HCT116 (cell line): Measurements from ENCODE around the gene CDAN1. TPM values are rescaled to one million over a fixed set of nuclear protein-coding genes. Genes with fewer than 3 reads are reported as not detected.

ENCODE experiments used
- ATAC-seq: fragments of 200-7000 bp; cut with Tn5 transposase; 2 replicates; pipeline ENCODE4 v1.9.1; 2020; ENCODE audit warnings: mild to moderate bottlenecking, moderate library complexity
- BruUV-seq: library from RNA; stranded (reverse); fragments of 400-500 nt; replicated peaks from 2 replicates; lab custom pipeline; 2021; lab: Mats Ljungman, UMichigan
- CTCF ChIA-PET: fragments of 300-600 bp; sonication (Branson Sonifier 250); formaldehyde crosslinking; loops from one replicate; lab custom pipeline; 2021; ENCODE audit warnings: antibody characterized with exemption; lab: Charles Lee
- POLR2A ChIA-PET: fragments of 300-600, 350-600 bp; sonication (Branson Sonifier 250); formaldehyde crosslinking; loops from one replicate; lab custom pipeline; 2021; ENCODE audit warnings: antibody characterized with exemption; lab: Charles Lee
- RAD21 ChIA-PET, 2 experiments: fragments of 300-600 bp; sonication (Branson Sonifier 250); formaldehyde crosslinking; loops; one replicate each; lab custom pipeline; 2023; ENCODE audit warnings: low total read pairs in 2 of 2; ENCODE audit not compliant: uncharacterized antibody in 2 of 2, unreplicated experiment in 2 of 2, low non-redundant PET in 1 of 2; lab: Charles Lee
- DNase-seq: peaks from one replicate; pipeline ENCODE4 v3.0.0-alpha.2; 2010; ENCODE audit warnings: low read depth, low spot score
- H2AFZ ChIP-seq: fragments of 200-600 bp; shearing (Covaris generic), sonication (generic); 2 replicates; pipeline ENCODE4 v1.6.1; 2017; ENCODE audit warnings: low read depth, mixed run types, mixed read lengths, antibody characterized with exemption, low read length; ENCODE audit not compliant: poor library complexity, severe bottlenecking
- H3K27ac ChIP-seq: 2 replicates; pipeline ENCODE4 v1.5.1; 2012; ENCODE audit warnings: low read depth, low read length
- H3K27me3 ChIP-seq: fragments of 200-600 bp; sonication (generic); 2 replicates; pipeline ENCODE4 v1.6.1; 2016; ENCODE audit warnings: mixed run types, low read length, mixed read lengths; ENCODE audit not compliant: insufficient read depth
- H3K36me3 ChIP-seq, 2 experiments: fragments of 200-500 bp in 1 of 2; fragments of 200-600 bp in 1 of 2; sonication (Bioruptor generic) in 1 of 2; sonication (generic) in 1 of 2; 2 replicates each; pipeline versions ENCODE4 v1.5.1 to v1.6.1; 2014 to 2016; ENCODE audit warnings: low read length in 2 of 2, inconsistent platforms in 1 of 2, mixed read lengths in 1 of 2, mixed run types in 1 of 2; ENCODE audit not compliant: insufficient read depth in 2 of 2, control insufficient read depth in 1 of 2
- H3K4me1 ChIP-seq, 2 experiments: fragments of 200-600 bp in 1 of 2; sonication (generic) in 1 of 2; 2 replicates each; pipeline versions ENCODE4 v1.5.1 to v1.6.1; 2012 to 2017; ENCODE audit warnings: low read length in 2 of 2, inconsistent platforms in 1 of 2, mild to moderate bottlenecking in 1 of 2, mixed read lengths in 1 of 2, mixed run types in 1 of 2, moderate library complexity in 1 of 2; ENCODE audit not compliant: insufficient read depth in 2 of 2, control insufficient read depth in 1 of 2
- H3K4me2 ChIP-seq: fragments of 200-600 bp; sonication (generic); 2 replicates; pipeline ENCODE4 v1.6.1; 2017; ENCODE audit warnings: mixed run types, low read length, mixed read lengths
- H3K4me3 ChIP-seq, 2 experiments: fragments of 200-600 bp in 1 of 2; sonication (generic) in 1 of 2; replicated peaks in 1 of 2; 2 replicates each; pipeline ENCODE4 v1.5.1; 2011 to 2016; ENCODE audit warnings: low read length in 2 of 2, control low read depth in 1 of 2, low read depth in 1 of 2, mild to moderate bottlenecking in 1 of 2, mixed read lengths in 1 of 2, mixed run types in 1 of 2
- H3K79me2 ChIP-seq: fragments of 200-600 bp; sonication (generic); 2 replicates; pipeline ENCODE4 v1.6.1; 2017; ENCODE audit warnings: mild to moderate bottlenecking, mixed run types, low read length, moderate library complexity, mixed read lengths; ENCODE audit not compliant: insufficient read depth
- H3K9ac ChIP-seq: fragments of 200-600 bp; sonication (generic); 2 replicates; pipeline ENCODE4 v1.6.1; 2016; ENCODE audit warnings: low read length, mixed read lengths
- H3K9me2 ChIP-seq: fragments of 200-600 bp; sonication (generic), shearing (Covaris generic); 2 replicates; pipeline ENCODE4 v1.6.1; 2017; ENCODE audit warnings: mixed run types, mild to moderate bottlenecking, moderate library complexity; ENCODE audit not compliant: insufficient read depth
- H3K9me3 ChIP-seq, 2 experiments: fragments of 200-500 bp in 1 of 2; fragments of 200-600 bp in 1 of 2; sonication (Bioruptor generic) in 1 of 2; sonication (generic) in 1 of 2; 2 replicates each; pipeline ENCODE4 v1.6.1; 2014 to 2017; ENCODE audit warnings: low read length in 2 of 2, mixed read lengths in 2 of 2, inconsistent platforms in 1 of 2, low read depth in 1 of 2, mild to moderate bottlenecking in 1 of 2, mixed run types in 1 of 2, moderate library complexity in 1 of 2; ENCODE audit not compliant: control insufficient read depth in 1 of 2, insufficient read depth in 1 of 2
- H4K20me1 ChIP-seq: fragments of 200-600 bp; sonication (generic), shearing (Covaris generic); 2 replicates; pipeline ENCODE4 v1.6.1; 2017; ENCODE audit warnings: mixed run types, mild to moderate bottlenecking, moderate library complexity; ENCODE audit not compliant: insufficient read depth
- EGR1 ChIP-seq: IDR thresholded peaks from 2 replicates; pipeline ENCODE4 v1.6.1; 2012; ENCODE audit warnings: low read depth
- ELF1 ChIP-seq: IDR thresholded peaks from 2 replicates; pipeline ENCODE4 v1.6.1; 2012; ENCODE audit warnings: low read depth, borderline replicate concordance
- EZH2phosphoT487 ChIP-seq: fragments of 200-600 bp; IDR thresholded peaks from 2 replicates; pipeline ENCODE4 v1.6.1; 2018; ENCODE audit warnings: antibody characterized with exemption, borderline replicate concordance
- FOSL1 ChIP-seq: IDR thresholded peaks from 2 replicates; pipeline ENCODE4 v1.6.1; 2012; ENCODE audit warnings: low read depth
- POLR2A ChIP-seq: IDR thresholded peaks from 2 replicates; pipeline ENCODE4 v1.7.0; 2011; ENCODE audit warnings: borderline replicate concordance; ENCODE audit not compliant: insufficient read depth, insufficient read length; ENCODE audit errors: extremely low read depth
- POLR2AphosphoS5 ChIP-seq: IDR thresholded peaks from 2 replicates; pipeline ENCODE4 v1.6.1; 2011; ENCODE audit warnings: mild to moderate bottlenecking, low read depth, low read length, moderate library complexity
- SIN3A ChIP-seq: IDR thresholded peaks from 2 replicates; pipeline ENCODE4 v1.6.1; 2012; ENCODE audit warnings: low read depth
- SP1 ChIP-seq: IDR thresholded peaks from 2 replicates; pipeline ENCODE4 v1.6.1; 2012; ENCODE audit warnings: low read depth
- SRF ChIP-seq: IDR thresholded peaks from 2 replicates; pipeline ENCODE4 v1.6.1; 2012; ENCODE audit warnings: low read depth
- YY1 ChIP-seq: IDR thresholded peaks from 2 replicates; pipeline ENCODE4 v1.6.1; 2011; ENCODE audit warnings: low read length, low read depth, moderate library complexity, mild to moderate bottlenecking; ENCODE audit not compliant: insufficient replicate concordance; ENCODE audit errors: extremely low read depth
- ZFX ChIP-seq: fragments of 450-650 bp; IDR thresholded peaks from 2 replicates; pipeline ENCODE4 v1.6.1; 2017
- ZNF274 ChIP-seq: fragments of 200-500 bp; sonication (Bioruptor generic); IDR thresholded peaks from 2 replicates; pipeline ENCODE4 v1.6.1; 2014; ENCODE audit warnings: mild to moderate bottlenecking, low read depth, low read length, inconsistent platforms
- intact Hi-C: fragments of 100-400 bp; cut with micrococcal nuclease; formaldehyde crosslinking; loops from 2 replicates; pipeline ENCODE4 v1.10.0; 2022
- total RNA-seq: library from RNA; stranded (reverse); gene quantifications from one replicate; pipeline ENCODE4 v1.2.1, GENCODE V29; 2021; ENCODE audit not compliant: unreplicated experiment
- TF ChIP-seq, protein P1 (sequence below): IDR thresholded peaks from 2 replicates; pipeline ENCODE4 v1.6.1; 2011; ENCODE audit warnings: mild to moderate bottlenecking, low read length, moderate library complexity; ENCODE audit not compliant: insufficient replicate concordance; ENCODE audit errors: extremely low read depth
- TF ChIP-seq, protein P2 (sequence below): IDR thresholded peaks from 2 replicates; pipeline ENCODE4 v1.6.1; 2012

Gene CDAN1
- total RNA-seq, 1 experiment from 2014 or later: 22.4 TPM

- Histone ChIP-seq H3K9me2 (no peaks in the 10 kb centered on the region), H3K4me2 (no peak overlapping the region), H3K27me3 (no peaks in the 10 kb centered on the region), H3K36me3 (no peaks in the 10 kb centered on the region; a peak in 1 of 4 replicates), H3K4me3 (no peak overlapping the region), H3K79me2 (no peaks in the 10 kb centered on the region), H2AFZ (no peak overlapping the region), H3K27ac (no peak overlapping the region), H3K4me1 (no peaks in the 10 kb centered on the region), H3K9ac (no peak overlapping the region), H4K20me1 (no peaks in the 10 kb centered on the region), H3K9me3 (no peaks in the 10 kb centered on the region)
- TF ChIP-seq, protein P1, sequence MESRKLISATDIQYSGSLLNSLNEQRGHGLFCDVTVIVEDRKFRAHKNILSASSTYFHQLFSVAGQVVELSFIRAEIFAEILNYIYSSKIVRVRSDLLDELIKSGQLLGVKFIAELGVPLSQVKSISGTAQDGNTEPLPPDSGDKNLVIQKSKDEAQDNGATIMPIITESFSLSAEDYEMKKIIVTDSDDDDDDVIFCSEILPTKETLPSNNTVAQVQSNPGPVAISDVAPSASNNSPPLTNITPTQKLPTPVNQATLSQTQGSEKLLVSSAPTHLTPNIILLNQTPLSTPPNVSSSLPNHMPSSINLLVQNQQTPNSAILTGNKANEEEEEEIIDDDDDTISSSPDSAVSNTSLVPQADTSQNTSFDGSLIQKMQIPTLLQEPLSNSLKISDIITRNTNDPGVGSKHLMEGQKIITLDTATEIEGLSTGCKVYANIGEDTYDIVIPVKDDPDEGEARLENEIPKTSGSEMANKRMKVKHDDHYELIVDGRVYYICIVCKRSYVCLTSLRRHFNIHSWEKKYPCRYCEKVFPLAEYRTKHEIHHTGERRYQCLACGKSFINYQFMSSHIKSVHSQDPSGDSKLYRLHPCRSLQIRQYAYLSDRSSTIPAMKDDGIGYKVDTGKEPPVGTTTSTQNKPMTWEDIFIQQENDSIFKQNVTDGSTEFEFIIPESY: no peak
- TF ChIP-seq FOSL1 (no peak), EGR1 (no peak), SIN3A (no peak), ZFX (no peak)
- TF ChIP-seq, protein P2, sequence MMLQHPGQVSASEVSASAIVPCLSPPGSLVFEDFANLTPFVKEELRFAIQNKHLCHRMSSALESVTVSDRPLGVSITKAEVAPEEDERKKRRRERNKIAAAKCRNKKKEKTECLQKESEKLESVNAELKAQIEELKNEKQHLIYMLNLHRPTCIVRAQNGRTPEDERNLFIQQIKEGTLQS: no peak
- intact Hi-C loops: no loop called here
- CTCF ChIA-PET: no interaction called here
- RAD21 ChIA-PET: no interaction called here
- ATAC-seq (no peak), DNase-seq (no peak)
- no TSS peak for BruUV-seq
- POLR2A ChIA-PET: no interaction called here
Observed at GRCh38 chr15:42693496-42693895, 43.4 kb downstream of the CDAN1 start.

DNA sequence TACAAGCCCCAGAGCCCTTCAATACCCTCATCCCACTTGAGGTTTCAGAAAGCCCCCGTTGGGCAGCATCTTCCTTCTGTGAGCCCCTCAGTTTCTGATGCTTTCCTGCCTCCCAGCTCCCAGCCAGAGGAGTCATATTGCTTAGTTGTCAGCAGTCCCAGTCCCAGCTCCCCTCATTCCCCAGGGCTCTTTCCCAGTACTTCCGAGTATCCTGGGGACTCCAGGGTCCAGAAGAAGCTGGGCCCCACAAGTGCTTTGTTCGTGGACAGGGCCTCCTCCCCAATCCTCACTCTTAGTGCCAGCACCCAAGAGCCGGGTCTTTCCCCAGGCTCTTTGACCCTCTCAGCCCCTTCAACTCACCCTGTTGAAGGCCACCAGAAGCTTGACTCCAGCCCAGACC lies 43.9 kb downstream of the CDAN1 start:
- no peak for ATAC-seq
- Histone ChIP-seq H3K9me2 (no peaks in the 10 kb centered on the region), H2AFZ (no peak overlapping the region), H3K9ac (no peak overlapping the region), H3K4me3 (no peak overlapping the region), H3K4me1 (no peaks in the 10 kb centered on the region), H4K20me1 (no peaks in the 10 kb centered on the region), H3K27me3 (no peaks in the 10 kb centered on the region), H3K9me3 (no peaks in the 10 kb centered on the region), H3K79me2 (no peaks in the 10 kb centered on the region), H3K27ac (no peak overlapping the region), H3K4me2 (no peak overlapping the region), H3K36me3 (no peaks in the 10 kb centered on the region; a peak in 1 of 4 replicates)
- intact Hi-C loops: no loop called here
- BruUV-seq: no TSS peak
- ChIA-PET CTCF (no interaction called here), POLR2A (no interaction called here), RAD21 (no interaction called here)
- DNase-seq: no peak
- TF ChIP-seq EGR1 (no peak), ZNF274 (no peak), SP1 (no peak), EZH2phosphoT487 (no peak), POLR2A (no peak), POLR2AphosphoS5 (no peak), YY1 (no peak), SRF (no peak), ELF1 (no peak), SIN3A (no peak), FOSL1 (no peak)
